Dermis microvascular lymphatic vessel endothelial cell (primary cell): ENCODE data around the gene BIRC2. TPM values are rescaled to one million over a fixed set of nuclear protein-coding genes. Genes with fewer than 3 reads are reported as not detected.

Experiments
- total RNA-seq: library from RNA; depleted of rRNA; stranded (reverse); fragments of >200 nt; gene quantifications from 2 replicates; pipeline ENCODE4 v1.2.1, GENCODE V29; 2014

Gene BIRC2
- total RNA-seq, 1 donor from 2014 or later, result 40.4 TPM

Other genes with a start within 250 kb of the BIRC2 start
- 63.3 and 109 TPM in 2 replicates for gene YAP1, start 236.8 kb upstream of the BIRC2 start, total RNA-seq
- gene BIRC3, start 29.7 kb upstream of the BIRC2 start, total RNA-seq, result 1.7 and 2.3 TPM in 2 replicates
- 152 and 200 TPM in 2 replicates for gene TMEM123, start 105.6 kb downstream of the BIRC2 start, total RNA-seq
- gene MMP7, start 183.5 kb downstream of the BIRC2 start, total RNA-seq, result 0.90 and 2.1 TPM in 2 replicates